Activated CD8-positive, alpha-beta memory T cell treated with anti-CD3 and anti-CD28 coated beads for 24 hours (primary cell): ENCODE data around the gene MRTFA.
A peak's percentile ranks its signal among the peaks of the same experiment; 100 is the strongest.

Experiments used
- DNase-seq: peaks from one replicate; pipeline ENCODE4 v3.0.0-alpha.2; 2020

The MRTFA gene

DNA sequence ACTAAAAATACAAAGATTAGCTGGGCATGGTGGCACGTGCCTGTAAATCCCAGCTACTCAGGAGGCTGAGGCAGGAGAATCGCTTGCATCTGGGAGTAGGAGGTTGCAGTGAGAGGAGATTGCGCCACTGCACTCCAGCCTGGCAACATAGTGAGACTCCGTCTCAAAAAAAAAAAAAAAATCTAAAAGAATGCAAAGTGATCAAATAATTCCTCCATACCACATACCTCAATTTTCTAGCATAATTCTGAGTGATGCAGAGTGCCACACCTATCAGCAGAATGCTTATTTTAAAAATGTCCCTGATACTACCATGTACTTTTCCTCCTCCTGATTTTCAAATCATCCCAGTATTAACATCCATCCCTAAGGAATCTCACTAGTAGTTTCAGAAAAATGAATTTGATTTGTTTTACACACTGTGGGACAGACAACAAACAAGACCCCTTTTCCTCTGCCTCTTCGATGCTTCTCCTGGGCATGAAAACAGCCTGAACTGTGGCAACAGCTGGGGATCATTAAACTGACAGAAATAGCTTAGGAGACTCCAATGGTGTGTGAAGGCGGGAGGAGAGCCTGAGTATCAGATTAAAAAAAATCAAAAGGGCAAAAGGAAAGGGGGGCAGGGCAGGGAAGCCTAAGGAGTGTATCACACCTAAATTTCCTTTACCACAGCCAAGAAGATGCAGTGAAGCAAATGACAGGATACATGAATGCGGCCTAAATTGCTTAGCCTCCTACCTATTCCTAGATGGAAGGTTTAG, 151.4 kb downstream of the MRTFA start:
- no peak for DNase-seq

- DNase-seq, result no peak
These were observed 153.6 kb downstream of the MRTFA start for GRCh38 chr22:40482886-40483285.

DNA sequence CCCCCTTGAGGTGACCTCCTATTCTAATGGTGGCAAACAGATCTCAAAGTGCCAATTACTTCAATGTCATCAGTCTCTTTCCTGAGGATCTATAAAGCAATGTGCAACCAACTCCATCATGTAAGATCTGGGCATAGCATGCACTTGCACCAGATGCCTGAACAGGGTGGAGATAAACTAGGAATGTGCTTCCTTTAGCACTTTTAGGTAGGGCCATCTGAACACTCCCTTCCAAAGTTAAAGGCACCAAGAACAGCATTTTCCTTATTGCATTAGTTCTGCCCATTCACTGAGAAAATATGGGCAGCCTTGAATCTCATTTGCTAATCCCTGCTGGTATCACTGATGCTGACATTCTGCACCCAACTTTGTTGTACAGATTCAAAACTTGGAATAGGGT, 154.1 kb downstream of the MRTFA start:
- no peak for DNase-seq

GRCh38 chr22:40480996-40481395, 155.5 kb downstream of the MRTFA start:
- no peak for DNase-seq

- no peak for DNase-seq
These were observed 156.5 kb downstream of the MRTFA start for GRCh38 chr22:40479887-40480538.

GRCh38 chr22:40479126-40479800, 157.3 kb downstream of the MRTFA start:
- DNase-seq, result no peak

DNA sequence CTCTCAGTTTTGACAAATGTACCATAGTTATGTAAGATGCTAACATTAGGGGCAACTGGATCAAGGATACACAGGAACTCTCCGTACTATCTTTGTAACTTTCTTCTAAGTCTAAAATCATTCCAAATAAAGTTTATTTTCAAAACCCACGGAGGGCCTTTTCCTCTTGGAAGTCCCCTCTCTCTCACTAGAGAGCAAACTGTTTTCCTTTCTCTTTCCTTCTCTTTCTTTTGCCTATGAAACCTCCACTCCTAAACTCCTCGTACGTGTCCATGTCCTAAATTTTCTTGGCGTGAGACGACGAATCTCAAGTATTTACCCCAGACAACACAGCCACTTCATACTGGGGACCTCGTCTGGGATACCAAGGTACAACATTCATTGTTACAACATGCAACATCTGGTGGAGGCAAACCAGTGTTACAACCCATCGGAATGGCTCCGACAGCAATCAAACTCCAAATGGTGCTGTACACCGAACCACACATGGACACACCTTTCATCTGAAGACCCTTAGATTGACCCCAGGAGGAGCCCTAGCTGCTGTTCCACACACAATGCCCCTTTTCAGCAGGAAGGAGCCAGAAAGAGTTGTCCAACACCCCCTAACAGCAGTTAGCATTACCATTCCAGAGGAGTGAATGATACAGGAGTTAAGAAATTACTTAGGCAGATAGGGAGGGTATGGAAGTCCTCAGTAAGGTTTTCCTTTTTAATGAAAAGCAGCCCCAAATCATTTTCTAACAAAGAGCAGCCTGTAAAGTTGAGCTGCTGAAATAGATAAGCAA, 158.0 kb downstream of the MRTFA start:
- DNase-seq, result no peak

GRCh38 chr22:40477683-40478337, 158.7 kb downstream of the MRTFA start:
- no peak for DNase-seq

GRCh38 chr22:40476341-40476740, 160.2 kb downstream of the MRTFA start:
- DNase-seq, result no peak

GRCh38 chr22:40473703-40474102, 162.8 kb downstream of the MRTFA start:
- no peak for DNase-seq

GRCh38 chr22:40472579-40472978, 163.9 kb downstream of the MRTFA start:
- no peak for DNase-seq

DNA sequence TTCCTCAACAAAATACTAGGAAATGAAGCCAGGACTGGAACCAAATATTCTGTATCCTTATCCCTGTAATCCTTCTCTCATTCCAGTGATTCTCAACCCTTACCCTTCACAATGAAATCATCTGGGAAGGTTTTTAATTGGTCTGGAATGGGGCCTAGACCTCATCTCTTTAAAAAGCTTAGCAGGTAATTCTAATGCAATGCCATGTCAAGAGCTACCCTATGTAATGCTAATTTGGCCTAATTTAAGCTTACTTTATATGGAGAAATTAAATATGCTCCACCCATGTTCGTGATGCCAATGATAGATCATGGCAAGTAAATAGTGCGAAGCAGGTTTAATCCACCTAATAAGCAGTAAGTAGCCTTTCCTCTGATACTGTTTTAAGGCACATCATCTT, 164.5 kb downstream of the MRTFA start:
- DNase-seq, result no peak

GRCh38 chr22:40469181-40469580, 167.3 kb downstream of the MRTFA start:
- DNase-seq, result no peak

- no peak for DNase-seq
These were observed 167.9 kb downstream of the MRTFA start for GRCh38 chr22:40468616-40469015.

DNA sequence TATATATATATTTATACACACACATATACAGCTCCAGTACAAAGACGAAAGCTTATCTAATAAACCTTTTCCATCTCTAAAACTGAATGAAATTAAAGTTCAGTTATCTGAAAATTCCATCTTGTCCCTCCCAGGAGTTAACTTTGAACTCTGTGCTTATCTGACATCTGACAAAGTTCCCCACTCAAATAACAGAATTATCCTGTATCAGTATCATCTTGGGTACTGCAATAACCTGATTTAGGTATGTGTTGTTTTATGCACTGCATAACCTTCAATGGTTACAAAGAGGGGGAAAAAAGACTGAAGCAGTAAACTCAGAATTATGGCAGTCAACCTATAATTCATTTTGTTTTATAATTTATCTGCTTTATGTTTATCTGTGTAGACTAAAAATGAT, 169.5 kb downstream of the MRTFA start:
- DNase-seq, result no peak

DNA sequence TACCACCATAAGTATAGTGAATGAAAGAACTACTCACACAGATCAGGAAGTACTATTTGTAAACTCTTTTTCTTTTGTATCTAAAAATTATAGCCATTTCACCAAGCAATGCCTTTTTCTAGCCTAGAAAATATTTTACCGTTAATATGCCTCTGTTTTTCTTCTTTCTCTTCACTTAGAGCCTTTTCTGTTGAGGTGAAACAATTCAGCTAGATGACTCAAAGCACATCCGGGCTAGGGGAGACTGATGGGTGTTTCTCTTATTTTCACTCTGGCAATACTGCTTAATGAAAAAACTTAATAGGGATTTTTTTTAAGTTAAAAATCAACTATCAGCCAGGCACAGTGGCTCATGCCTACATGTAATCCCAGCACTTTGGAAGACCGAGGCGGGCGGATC, 172.8 kb downstream of the MRTFA start:
- no peak for DNase-seq

DNA sequence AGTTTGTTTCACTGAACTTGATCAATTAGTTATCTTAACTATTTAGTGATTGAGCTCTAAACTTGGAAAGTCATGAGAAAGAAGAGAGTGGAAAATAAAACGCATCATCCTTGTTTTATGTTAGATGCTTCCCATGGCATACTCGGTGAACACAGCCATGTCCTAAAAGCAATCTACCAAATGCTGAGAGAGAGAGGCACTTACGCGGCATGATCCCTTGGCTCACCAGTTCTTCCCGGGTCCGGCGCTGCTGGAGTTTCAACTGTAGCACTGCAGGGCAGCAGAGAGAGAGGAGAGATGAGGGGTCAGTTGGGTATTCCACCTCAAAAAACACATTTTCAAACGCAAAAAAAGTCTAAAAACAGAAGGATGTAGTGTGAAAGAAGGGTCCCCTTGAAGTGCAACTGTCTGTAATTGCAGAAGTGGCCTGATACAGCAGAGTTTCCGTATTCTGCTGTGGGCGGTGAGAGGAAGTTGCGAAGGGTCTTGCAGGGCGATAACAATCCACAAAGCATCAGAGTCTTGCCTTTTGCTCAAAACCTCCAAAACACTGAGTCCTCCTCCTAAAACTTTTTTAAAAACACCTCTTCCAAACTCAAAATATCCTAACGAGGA, 173.4 kb downstream of the MRTFA start:
- DNase-seq, result peak; percentile 67

DNA sequence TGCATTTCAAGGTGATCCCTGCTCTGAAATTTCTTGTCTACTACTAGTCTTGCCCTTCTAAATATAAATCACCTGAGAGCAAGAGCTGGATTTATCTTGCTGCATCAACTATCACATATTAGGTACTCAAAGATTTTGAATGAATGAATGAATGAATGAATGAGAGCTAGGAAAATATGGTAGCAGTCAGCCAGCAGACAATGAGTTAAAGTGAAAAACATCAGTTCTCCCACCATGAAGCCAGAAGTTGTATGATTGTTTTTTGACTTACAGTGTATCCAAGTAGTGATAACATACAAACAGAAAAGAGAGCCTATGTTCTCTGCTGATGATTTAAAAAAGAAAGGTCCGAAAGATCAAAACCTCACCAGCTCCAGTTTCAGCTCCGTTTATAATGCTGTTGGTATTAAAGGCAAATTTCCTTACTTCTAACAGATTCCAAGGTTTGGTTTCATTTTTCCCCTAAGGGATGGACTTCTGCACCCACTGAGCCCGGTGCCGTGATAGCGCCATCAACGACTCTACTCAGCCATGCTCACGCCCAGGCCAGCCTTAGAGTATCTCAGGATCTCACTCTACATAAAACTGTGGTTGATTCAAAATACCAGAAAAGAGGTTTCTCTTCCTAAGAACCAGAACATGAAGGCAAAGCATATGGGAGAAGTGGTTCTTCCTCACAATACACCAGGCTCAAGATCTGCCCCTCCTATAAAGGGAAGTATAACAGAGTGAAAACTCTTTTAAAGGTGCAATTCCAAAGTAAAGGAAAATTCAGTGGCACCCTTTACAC, 174.1 kb downstream of the MRTFA start:
- DNase-seq, result no peak

DNA sequence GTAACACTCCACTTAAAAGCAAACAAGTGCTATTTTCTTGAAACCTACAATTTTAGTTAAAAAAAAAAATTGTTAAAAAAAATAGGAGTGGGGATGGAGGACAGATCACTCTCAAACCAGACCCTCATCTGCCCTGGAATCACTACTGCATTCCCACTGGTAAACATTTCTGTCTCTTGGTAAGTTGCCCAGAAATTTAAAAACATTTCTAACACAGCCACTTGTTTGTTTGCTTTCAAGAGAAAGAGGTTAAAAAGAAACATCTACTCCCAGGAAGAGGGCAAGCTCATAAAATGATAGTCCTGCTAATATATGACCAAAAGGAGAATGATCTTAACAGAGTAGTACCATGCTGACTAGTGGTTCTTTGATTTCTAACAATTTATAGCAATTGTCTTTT, 182.8 kb downstream of the MRTFA start:
- DNase-seq, result no peak

DNA sequence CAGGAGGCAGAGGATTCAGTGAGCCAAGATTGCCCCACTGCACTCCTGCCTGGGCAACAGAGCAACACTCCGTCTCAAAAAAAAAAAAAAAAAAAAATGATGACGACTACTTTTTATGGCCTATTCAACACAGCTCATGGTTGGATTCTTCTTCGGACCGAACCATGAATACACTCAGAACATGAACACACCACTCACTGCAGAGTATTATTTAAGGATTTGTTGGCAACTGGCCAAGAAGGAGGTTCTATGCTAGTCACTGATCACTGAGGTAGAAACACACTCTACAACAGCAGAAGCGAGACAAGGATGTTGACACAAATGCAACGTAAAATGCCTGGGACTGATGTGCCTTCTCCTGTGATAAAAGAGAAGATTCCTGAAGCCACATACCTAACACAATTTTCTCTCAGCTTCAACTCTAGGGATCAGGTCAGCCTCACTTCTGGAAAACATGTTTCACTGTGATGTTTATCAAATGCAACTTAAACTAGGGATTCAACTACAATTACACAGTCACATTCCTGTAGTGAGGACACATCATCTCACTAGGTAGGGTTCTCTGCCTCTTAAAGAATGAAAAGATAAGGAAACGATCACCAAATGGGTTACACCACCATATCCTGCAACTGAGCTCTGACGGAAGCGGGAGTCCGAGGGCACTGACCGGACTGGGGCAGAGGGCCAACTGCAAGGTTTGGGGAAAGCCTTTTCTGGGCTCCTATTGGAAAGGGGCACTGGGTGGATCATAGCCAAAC, 183.6 kb downstream of the MRTFA start:
- no peak for DNase-seq

- no peak for DNase-seq
These were observed 185.3 kb downstream of the MRTFA start for GRCh38 chr22:40451210-40451609.
